GM12878 (cell line): ENCODE results near the gene PLOD3. TPM values are rescaled to one million over a fixed set of nuclear protein-coding genes. Genes with fewer than 3 reads are reported as not detected.

Experiments used
- ATAC-seq: fragments of 200-7000 bp; cut with Tn5 transposase; 3 replicates; pipeline ENCODE4 v1.9.1; 2020; ENCODE audit warnings: mild to moderate bottlenecking, moderate library complexity
- BruUV-seq: library from RNA; stranded (reverse); fragments of 400-500 nt; replicated peaks from 2 replicates; lab custom pipeline; 2021; lab: Mats Ljungman, UMichigan
- CTCF ChIA-PET: fragments of 300-600 bp; sonication (Branson Sonifier 250); formaldehyde crosslinking; extraction: SDS; loops from one replicate; lab custom pipeline; 2021; ENCODE audit warnings: inconsistent platforms; lab: Yijun Ruan, JAX
- POLR2A ChIA-PET: fragments of 350-600 bp; formaldehyde crosslinking; extraction: SDS; loops from one replicate; lab custom pipeline; 2021; ENCODE audit warnings: inconsistent platforms; lab: Charles Lee
- RAD21 ChIA-PET: fragments of 300-600 bp; sonication (Branson Sonifier 250); formaldehyde crosslinking; loops from one replicate; lab custom pipeline; 2023; ENCODE audit warnings: antibody characterized with exemption; ENCODE audit not compliant: unreplicated experiment; lab: Charles Lee
- SMC1A ChIA-PET: fragments of 300-600 bp; sonication (Branson Sonifier 250); formaldehyde crosslinking; loops from one replicate; lab custom pipeline; 2023; ENCODE audit not compliant: unreplicated experiment, uncharacterized antibody; lab: Charles Lee
- DNase-seq: peaks from one replicate; pipeline ENCODE4 v3.0.0-alpha.2; 2011; ENCODE audit warnings: low read depth, low spot score
- FAIRE-seq: peaks from 3 replicates; lab custom pipeline; 2011; peaks lifted over from hg19 to GRCh38; lab: Jason Lieb, UNC
- H2AFZ ChIP-seq: 2 replicates; pipeline ENCODE4 v1.6.0; 2011; ENCODE audit warnings: low read depth, low read length, control low read depth; ENCODE audit not compliant: control insufficient read depth
- H3K27ac ChIP-seq: 2 replicates; pipeline ENCODE4 v1.5.1; 2011; ENCODE audit warnings: control low read depth; ENCODE audit not compliant: control insufficient read depth, insufficient read depth
- H3K27me3 ChIP-seq, 2 experiments: replicated peaks in 1 of 2; 2 replicates each; pipeline versions ENCODE4 v1.6.0 to v1.6.1; 2011; ENCODE audit warnings: low read length in 1 of 2; ENCODE audit not compliant: control insufficient read depth in 2 of 2, insufficient read depth in 2 of 2
- H3K36me3 ChIP-seq, 2 experiments: 2 replicates each; pipeline ENCODE4 v1.5.1; 2011; ENCODE audit warnings: low read length in 1 of 2; ENCODE audit not compliant: control insufficient read depth in 2 of 2, insufficient read depth in 2 of 2
- H3K4me1 ChIP-seq: 2 replicates; pipeline ENCODE4 v1.6.1; 2011; ENCODE audit warnings: mild to moderate bottlenecking, low read length, moderate library complexity, mixed read lengths; ENCODE audit not compliant: control insufficient read depth, insufficient read depth
- H3K4me2 ChIP-seq: 2 replicates; pipeline ENCODE4 v1.6.0; 2011; ENCODE audit warnings: control low read depth; ENCODE audit not compliant: control insufficient read depth, insufficient read depth
- H3K4me3 ChIP-seq: fragments of 200-600 bp; sonication (generic); 2 replicates; pipeline ENCODE4 v1.5.1; 2016
- H3K79me2 ChIP-seq: 2 replicates; pipeline ENCODE4 v1.6.0; 2011; ENCODE audit warnings: low read length; ENCODE audit not compliant: control insufficient read depth, insufficient read depth
- H3K9ac ChIP-seq: 2 replicates; pipeline ENCODE4 v1.8.0; 2011; ENCODE audit warnings: low read length, control low read depth, mixed read lengths; ENCODE audit not compliant: control insufficient read depth, insufficient read depth
- H3K9me3 ChIP-seq: replicated peaks from 3 replicates; pipeline ENCODE4 v1.5.1; 2011; ENCODE audit warnings: mild to moderate bottlenecking, low read length; ENCODE audit not compliant: control insufficient read depth, insufficient read depth
- H4K20me1 ChIP-seq: 2 replicates; pipeline ENCODE4 v1.6.0; 2011; ENCODE audit not compliant: control insufficient read depth, insufficient read depth
- CBFB ChIP-seq: IDR thresholded peaks from 2 replicates; pipeline ENCODE4 v1.6.1; 2016; ENCODE audit warnings: antibody characterized with exemption, low read depth
- CHD4 ChIP-seq: fragments of 200-600 bp; sonication (generic); IDR thresholded peaks from 2 replicates; pipeline ENCODE4 v1.6.1; 2016; ENCODE audit warnings: mild to moderate bottlenecking
- ESRRA ChIP-seq: IDR thresholded peaks from 2 replicates; pipeline ENCODE4 v1.6.1; 2012; ENCODE audit warnings: mild to moderate bottlenecking, low read length, improper control_type of control experiment
- FOXM1 ChIP-seq: IDR thresholded peaks from 2 replicates; pipeline ENCODE4 v1.6.1; 2012; ENCODE audit warnings: low read depth, mild to moderate bottlenecking, inconsistent platforms, low read length, moderate library complexity
- RFX5 ChIP-seq: IDR thresholded peaks from 2 replicates; pipeline ENCODE4 v1.6.1; 2011; ENCODE audit warnings: low read depth, low read length, improper control_type of control experiment
- TBL1XR1 ChIP-seq: IDR thresholded peaks from 2 replicates; pipeline ENCODE4 v1.6.1; 2012; ENCODE audit warnings: low read depth, low read length, improper control_type of control experiment
- WGBS: methylation state at CpG from one replicate; pipeline ENCODE4 v1.1.6; 2016; ENCODE audit warnings: low lambda C conversion rate; ENCODE audit not compliant: insufficient replicate concordance, insufficient coverage; ENCODE audit errors: missing lambda C conversion rate; 5-methylcytosine and 5-hydroxymethylcytosine counted together
- in situ Hi-C: fragments of 300-500 bp; cut with MboI; formaldehyde crosslinking; loops from 9 replicates; pipeline ENCODE4 v1.14.3; 2018; ENCODE audit warnings: mixed read lengths
- intact Hi-C: fragments of 100-400 bp; cut with micrococcal nuclease; formaldehyde crosslinking; loops from one replicate; pipeline ENCODE4 v1.14.2; 2022; ENCODE audit not compliant: unreplicated experiment
- polyA plus RNA-seq, 11 experiments: library from polyadenylated mRNA; depleted of rRNA in 4 of 11; unstranded in 6 of 11; stranded (reverse) in 5 of 11; fragments of >200 nt; fragmentation: Nextera tagmentation in 4 of 11; fragmentation: Illumina TruSeq in 1 of 11; extraction: Ambion mirVana in 4 of 11; extraction: Trizol in 1 of 11; gene quantifications; 1 replicate in 1 of 11; 2 replicates in 10 of 11; pipeline versions ENCODE4 v1.2.1 to v1.2.3, GENCODE V29; 2011 to 2016; ENCODE audit warnings: inconsistent platforms in 2 of 11, missing spikeins in 2 of 11, low read depth in 1 of 11
- total RNA-seq, 4 experiments: library from RNA; depleted of rRNA in 3 of 4; stranded (reverse); fragments of >200 nt in 3 of 4; fragmentation: Illumina TruSeq in 1 of 4; extraction: Trizol in 1 of 4; gene quantifications; 2 replicates each; pipeline versions ENCODE4 v1.2.1 to v1.2.3, GENCODE V29; 2013 to 2021
- TF ChIP-seq, protein P1 (sequence below), 3 experiments: IDR thresholded peaks in 2 of 3; conservative IDR thresholded peaks in 1 of 3; 2 replicates each; pipeline ENCODE4 v1.5.1; 2011; ENCODE audit warnings: low read depth in 3 of 3, low read length in 3 of 3, mild to moderate bottlenecking in 3 of 3, control low read depth in 2 of 3, moderate library complexity in 2 of 3, inconsistent platforms in 1 of 3, mixed read lengths in 1 of 3; ENCODE audit not compliant: control insufficient read depth in 2 of 3, insufficient read depth in 1 of 3; ENCODE audit errors: extremely low read depth in 1 of 3

The PLOD3 gene
- total and polyA plus RNA-seq, 10 of the 15 experiments (the other 5 are each of a cell fraction or from before 2014, with no cell fraction given) = 0.53 to 27.8 (median 15.1) TPM

DNA sequence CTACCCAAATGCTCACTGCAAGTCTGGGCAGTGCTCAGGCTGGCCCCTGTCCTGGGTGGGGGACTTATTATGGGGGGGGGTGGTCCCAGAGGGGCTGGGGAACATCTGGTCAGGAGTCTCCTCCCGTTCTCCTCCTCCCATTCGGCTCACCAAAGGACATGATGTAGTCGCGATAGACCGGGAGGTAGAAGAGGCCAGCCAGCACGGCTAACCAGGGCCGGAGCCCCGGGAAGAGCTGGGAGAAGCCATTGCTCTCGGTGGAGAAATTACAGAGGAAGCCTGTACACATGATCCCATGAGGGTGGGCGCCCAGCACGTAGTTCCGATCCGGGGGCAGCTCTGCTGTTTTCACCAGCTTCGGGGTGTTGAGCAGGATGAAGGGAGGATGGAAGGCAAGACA lies 18.9 kb downstream of the PLOD3 start:
- ChIA-PET SMC1A (no interaction called here), RAD21 (no interaction called here), POLR2A (no interaction called here), CTCF (no interaction called here)
- in situ Hi-C loops = no loop called here
- no peaks in the 10 kb centered on the region for H3K9me3 ChIP-seq
- no peak overlapping the region for H2AFZ ChIP-seq
- DNase-seq (no peak), ATAC-seq (no peak)
- H3K79me2 ChIP-seq = no peaks in the 10 kb centered on the region
- WGBS = 51% methylated on average over 10 of the region's 14 CpGs
- H3K27me3 ChIP-seq = peaks cover 0 to 9% of the 10 kb centered on the region in 2 experiments; a peak in 2 of 4 replicates
- no peak overlapping the region for H3K4me3 ChIP-seq
- BruUV-seq = no TSS peak
- H3K36me3 ChIP-seq = no peaks in the 10 kb centered on the region
- no peak overlapping the region for H3K4me2 ChIP-seq
- H3K27ac ChIP-seq = no peak overlapping the region
- no peak overlapping the region for H3K9ac ChIP-seq
- no peaks in the 10 kb centered on the region for H4K20me1 ChIP-seq
- TF ChIP-seq ESRRA (no peak), CHD4 (no peak), FOXM1 (no peak), TBL1XR1 (no peak), RFX5 (no peak)
- TF ChIP-seq, protein P1, sequence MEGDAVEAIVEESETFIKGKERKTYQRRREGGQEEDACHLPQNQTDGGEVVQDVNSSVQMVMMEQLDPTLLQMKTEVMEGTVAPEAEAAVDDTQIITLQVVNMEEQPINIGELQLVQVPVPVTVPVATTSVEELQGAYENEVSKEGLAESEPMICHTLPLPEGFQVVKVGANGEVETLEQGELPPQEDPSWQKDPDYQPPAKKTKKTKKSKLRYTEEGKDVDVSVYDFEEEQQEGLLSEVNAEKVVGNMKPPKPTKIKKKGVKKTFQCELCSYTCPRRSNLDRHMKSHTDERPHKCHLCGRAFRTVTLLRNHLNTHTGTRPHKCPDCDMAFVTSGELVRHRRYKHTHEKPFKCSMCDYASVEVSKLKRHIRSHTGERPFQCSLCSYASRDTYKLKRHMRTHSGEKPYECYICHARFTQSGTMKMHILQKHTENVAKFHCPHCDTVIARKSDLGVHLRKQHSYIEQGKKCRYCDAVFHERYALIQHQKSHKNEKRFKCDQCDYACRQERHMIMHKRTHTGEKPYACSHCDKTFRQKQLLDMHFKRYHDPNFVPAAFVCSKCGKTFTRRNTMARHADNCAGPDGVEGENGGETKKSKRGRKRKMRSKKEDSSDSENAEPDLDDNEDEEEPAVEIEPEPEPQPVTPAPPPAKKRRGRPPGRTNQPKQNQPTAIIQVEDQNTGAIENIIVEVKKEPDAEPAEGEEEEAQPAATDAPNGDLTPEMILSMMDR (IDR thresholded peaks at IDR 0.05 in 2 of 3, conservative IDR thresholded peaks at IDR 0.05 in 1 of 3; ENCODE audit: control insufficient read depth in 2 of 3, extremely low read depth in 1 of 3, insufficient read depth in 1 of 3, low read depth in 3 of 3, low read length in 3 of 3) = no peak
- TF ChIP-seq, all 136 proteins: peak for 0
- FAIRE-seq = no peak
- no peaks in the 10 kb centered on the region; the same call in 1 of the 2 replicates for H3K4me1 ChIP-seq
- intact Hi-C loops = no loop called here

GRCh38 chr7:101197991-101198390 lies 19.4 kb downstream of the PLOD3 start:
- H3K27ac ChIP-seq = no peak overlapping the region
- POLR2A ChIA-PET = no interaction called here
- H3K4me2 ChIP-seq = no peak overlapping the region
- H3K79me2 ChIP-seq = no peaks in the 10 kb centered on the region
- ATAC-seq (no peak), DNase-seq (no peak), FAIRE-seq (no peak)
- RAD21 ChIA-PET = no interaction called here
- no peak overlapping the region for H3K4me3 ChIP-seq
- H3K27me3 ChIP-seq = peaks cover 0 to 9% of the 10 kb centered on the region in 2 experiments; a peak in 2 of 4 replicates
- SMC1A ChIA-PET = no interaction called here
- intact Hi-C loops (no loop called here), in situ Hi-C loops (no loop called here)
- no TSS peak for BruUV-seq
- H3K9me3 ChIP-seq = no peaks in the 10 kb centered on the region
- no peaks in the 10 kb centered on the region for H3K4me1 ChIP-seq
- H4K20me1 ChIP-seq = no peaks in the 10 kb centered on the region
- H2AFZ ChIP-seq = no peak overlapping the region
- WGBS = 72% methylated on average over 21 of the region's 21 CpGs
- CTCF ChIA-PET = no interaction called here
- no peak overlapping the region for H3K9ac ChIP-seq
- no peak for TF ChIP-seq CBFB
- no peaks in the 10 kb centered on the region for H3K36me3 ChIP-seq
